ENCODE measurements around the gene GREM2.

DNA sequence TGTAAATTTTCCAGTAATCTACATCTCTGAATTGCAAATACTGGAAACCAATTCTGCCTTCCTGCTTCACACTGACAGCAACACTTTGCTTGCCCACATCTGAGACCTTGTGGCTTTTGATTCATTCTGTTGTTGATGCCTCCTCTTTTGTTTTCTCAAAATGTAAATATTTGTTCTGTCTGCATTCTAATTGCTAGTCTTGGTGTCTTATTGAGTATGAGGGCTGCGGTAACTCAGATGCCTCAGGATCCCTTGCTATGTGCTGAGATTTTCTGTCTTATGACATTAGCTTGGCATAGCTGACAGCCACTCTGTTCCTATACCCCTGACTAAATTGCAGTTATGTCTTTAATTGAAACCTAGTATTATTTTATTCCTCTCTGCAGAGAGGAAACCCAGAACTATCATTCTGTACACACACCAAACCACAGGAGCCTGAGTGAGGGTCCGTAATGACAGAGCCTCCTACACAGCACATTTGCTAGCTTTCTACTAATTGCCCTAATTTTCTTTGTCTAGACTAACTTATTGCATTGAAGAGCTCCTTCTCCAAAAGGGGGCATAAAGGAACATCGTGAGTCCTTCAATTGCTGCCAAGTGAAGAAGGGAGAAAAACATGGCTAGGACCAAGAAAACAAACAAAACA, 72.1 kb downstream of the GREM2 start:
- TF ChIP-seq, protein P1, sequence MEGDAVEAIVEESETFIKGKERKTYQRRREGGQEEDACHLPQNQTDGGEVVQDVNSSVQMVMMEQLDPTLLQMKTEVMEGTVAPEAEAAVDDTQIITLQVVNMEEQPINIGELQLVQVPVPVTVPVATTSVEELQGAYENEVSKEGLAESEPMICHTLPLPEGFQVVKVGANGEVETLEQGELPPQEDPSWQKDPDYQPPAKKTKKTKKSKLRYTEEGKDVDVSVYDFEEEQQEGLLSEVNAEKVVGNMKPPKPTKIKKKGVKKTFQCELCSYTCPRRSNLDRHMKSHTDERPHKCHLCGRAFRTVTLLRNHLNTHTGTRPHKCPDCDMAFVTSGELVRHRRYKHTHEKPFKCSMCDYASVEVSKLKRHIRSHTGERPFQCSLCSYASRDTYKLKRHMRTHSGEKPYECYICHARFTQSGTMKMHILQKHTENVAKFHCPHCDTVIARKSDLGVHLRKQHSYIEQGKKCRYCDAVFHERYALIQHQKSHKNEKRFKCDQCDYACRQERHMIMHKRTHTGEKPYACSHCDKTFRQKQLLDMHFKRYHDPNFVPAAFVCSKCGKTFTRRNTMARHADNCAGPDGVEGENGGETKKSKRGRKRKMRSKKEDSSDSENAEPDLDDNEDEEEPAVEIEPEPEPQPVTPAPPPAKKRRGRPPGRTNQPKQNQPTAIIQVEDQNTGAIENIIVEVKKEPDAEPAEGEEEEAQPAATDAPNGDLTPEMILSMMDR (conservative IDR thresholded peaks at IDR 0.05): no peak
- TF ChIP-seq EZH2 (IDR thresholded peaks at IDR 0.05; ENCODE audit: low read depth): no peak
